HL-60 (cell line): ENCODE data around the gene FSTL4.

Experiments used
- POLR2AphosphoS5 ChIP-seq: IDR thresholded peaks from 2 replicates; pipeline ENCODE4 v1.6.1; 2012; ENCODE audit warnings: low read depth
- SPI1 ChIP-seq: IDR thresholded peaks from 2 replicates; pipeline ENCODE4 v1.6.1; 2012; ENCODE audit warnings: low read depth, mild to moderate bottlenecking, borderline replicate concordance
- TF ChIP-seq, protein P1 (sequence below): IDR thresholded peaks from one replicate; pipeline ENCODE4 v1.5.1; 2011; ENCODE audit warnings: low read length, control low read depth, inconsistent platforms; ENCODE audit not compliant: insufficient read depth

GRCh38 chr5:133274597-133274935, 337.8 kb downstream of the FSTL4 start:
- TF ChIP-seq, protein P1, sequence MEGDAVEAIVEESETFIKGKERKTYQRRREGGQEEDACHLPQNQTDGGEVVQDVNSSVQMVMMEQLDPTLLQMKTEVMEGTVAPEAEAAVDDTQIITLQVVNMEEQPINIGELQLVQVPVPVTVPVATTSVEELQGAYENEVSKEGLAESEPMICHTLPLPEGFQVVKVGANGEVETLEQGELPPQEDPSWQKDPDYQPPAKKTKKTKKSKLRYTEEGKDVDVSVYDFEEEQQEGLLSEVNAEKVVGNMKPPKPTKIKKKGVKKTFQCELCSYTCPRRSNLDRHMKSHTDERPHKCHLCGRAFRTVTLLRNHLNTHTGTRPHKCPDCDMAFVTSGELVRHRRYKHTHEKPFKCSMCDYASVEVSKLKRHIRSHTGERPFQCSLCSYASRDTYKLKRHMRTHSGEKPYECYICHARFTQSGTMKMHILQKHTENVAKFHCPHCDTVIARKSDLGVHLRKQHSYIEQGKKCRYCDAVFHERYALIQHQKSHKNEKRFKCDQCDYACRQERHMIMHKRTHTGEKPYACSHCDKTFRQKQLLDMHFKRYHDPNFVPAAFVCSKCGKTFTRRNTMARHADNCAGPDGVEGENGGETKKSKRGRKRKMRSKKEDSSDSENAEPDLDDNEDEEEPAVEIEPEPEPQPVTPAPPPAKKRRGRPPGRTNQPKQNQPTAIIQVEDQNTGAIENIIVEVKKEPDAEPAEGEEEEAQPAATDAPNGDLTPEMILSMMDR = no peak
- TF ChIP-seq SPI1 (no peak), POLR2AphosphoS5 (no peak)
